Subcutaneous abdominal adipose tissue (tissue), 5 donors: Measurements from ENCODE around the gene GRXCR2.

Source experiments
- H3K27ac ChIP-seq: one replicate; pipeline ENCODE4 v1.7.0; 2013; ENCODE audit warnings: low read depth, mild to moderate bottlenecking, inconsistent platforms, low read length, moderate library complexity
- H3K27me3 ChIP-seq, 5 donors: one replicate each; pipeline ENCODE4 v1.7.0; 2013; ENCODE audit warnings: low read length in 5 of 5, inconsistent platforms in 1 of 5; ENCODE audit not compliant: control insufficient read depth in 5 of 5, insufficient read depth in 4 of 5
- H3K36me3 ChIP-seq, 5 donors: one replicate each; pipeline ENCODE4 v1.7.0; 2013; ENCODE audit warnings: low read length in 5 of 5; ENCODE audit not compliant: control insufficient read depth in 5 of 5, insufficient read depth in 5 of 5
- H3K4me1 ChIP-seq, 5 donors: one replicate each; pipeline ENCODE4 v1.7.0; 2013; ENCODE audit warnings: low read length in 5 of 5, mild to moderate bottlenecking in 3 of 5, moderate library complexity in 1 of 5; ENCODE audit not compliant: control insufficient read depth in 5 of 5, insufficient read depth in 5 of 5
- H3K4me3 ChIP-seq, 5 donors: one replicate each; pipeline ENCODE4 v1.7.0; 2013; ENCODE audit warnings: low read length in 5 of 5, low read depth in 1 of 5
- H3K9ac ChIP-seq, 5 donors: one replicate each; pipeline ENCODE4 v1.7.0; 2013; ENCODE audit warnings: low read length in 5 of 5, mild to moderate bottlenecking in 4 of 5, moderate library complexity in 3 of 5
- H3K9me3 ChIP-seq, 5 donors: one replicate each; pipeline ENCODE4 v1.7.0; 2013; ENCODE audit warnings: low read length in 5 of 5; ENCODE audit not compliant: control insufficient read depth in 5 of 5
- donor health status: healthy.
- donor health status: healthy.
- donor health status: healthy.
- donor health status: healthy.
- donor health status: healthy.

The GRXCR2 gene

GRCh38 chr5:145872914-145873313 lies at the start of gene GRXCR2:
GRXCR2 (minus strand) TSS chr5:145873014; CDS start chr5:145872968, 46 bp downstream.
- H3K27ac ChIP-seq = no peak within 1 kb of the TSS
- H3K27me3 ChIP-seq = no peaks in the 10 kb centered on the region
- H3K9ac ChIP-seq = no peak within 1 kb of the TSS

GRCh38 chr5:145922059-145922458 lies 49.2 kb upstream of the GRXCR2 start:
- Histone ChIP-seq H3K9me3 (no peaks in the 10 kb centered on the region), H3K9ac (no peak overlapping the region), H3K36me3 (no peaks in the 10 kb centered on the region), H3K27ac (no peak overlapping the region), H3K27me3 (no peaks in the 10 kb centered on the region), H3K4me1 (peaks cover 0 to 16% (median 12%) of the 10 kb centered on the region in 5 donors), H3K4me3 (no peak overlapping the region)

More at GRCh38 chr5:145872914-145873313, at the start of gene GRXCR2:
- no peak within 1 kb of the TSS for H3K4me3 ChIP-seq
- H3K4me1 ChIP-seq = no peaks in the 10 kb centered on the region
- H3K9me3 ChIP-seq = no peaks in the 10 kb centered on the region
- H3K36me3 ChIP-seq = no peaks in the 10 kb centered on the region

GRCh38 chr5:145921211-145921610 lies 48.4 kb upstream of the GRXCR2 start:
- no peak overlapping the region for H3K4me3 ChIP-seq
- no peak overlapping the region for H3K9ac ChIP-seq
- peaks cover 0 to 16% (median 12%) of the 10 kb centered on the region in 5 donors for H3K4me1 ChIP-seq
- no peaks in the 10 kb centered on the region for H3K27me3 ChIP-seq
- no peaks in the 10 kb centered on the region for H3K36me3 ChIP-seq
- H3K9me3 ChIP-seq = no peaks in the 10 kb centered on the region
- H3K27ac ChIP-seq = no peak overlapping the region

GRCh38 chr5:145920542-145921210 lies 47.9 kb upstream of the GRXCR2 start:
- no peaks in the 10 kb centered on the region for H3K36me3 ChIP-seq
- no peaks in the 10 kb centered on the region for H3K27me3 ChIP-seq
- no peak overlapping the region for H3K27ac ChIP-seq
- H3K9me3 ChIP-seq = no peaks in the 10 kb centered on the region
- H3K9ac ChIP-seq = no peak overlapping the region
- peaks cover 0 to 12% (median 8%) of the 10 kb centered on the region in 5 donors for H3K4me1 ChIP-seq
- H3K4me3 ChIP-seq = no peak overlapping the region

- Histone ChIP-seq H3K36me3 (no peaks in the 10 kb centered on the region), H3K9me3 (no peaks in the 10 kb centered on the region), H3K4me1 (peaks cover 0 to 3% (median 0%) of the 10 kb centered on the region in 5 donors), H3K27me3 (no peaks in the 10 kb centered on the region), H3K27ac (no peak overlapping the region), H3K4me3 (no peak overlapping the region), H3K9ac (no peak overlapping the region)
These were observed 46.6 kb upstream of the GRXCR2 start for GRCh38 chr5:145919413-145919812.

GRCh38 chr5:145918397-145918796 lies 45.6 kb upstream of the GRXCR2 start:
- no peaks in the 10 kb centered on the region for H3K9me3 ChIP-seq

GRCh38 chr5:145917288-145917687 lies 44.5 kb upstream of the GRXCR2 start:
- H3K4me1 ChIP-seq = peaks cover 0 to 3% (median 0%) of the 10 kb centered on the region in 5 donors

More at GRCh38 chr5:145918397-145918796, 45.6 kb upstream of the GRXCR2 start:
- Histone ChIP-seq H3K27me3 (no peaks in the 10 kb centered on the region), H3K36me3 (no peaks in the 10 kb centered on the region), H3K4me3 (no peak overlapping the region), H3K27ac (no peak overlapping the region), H3K9ac (no peak overlapping the region), H3K4me1 (peaks cover 0 to 3% (median 0%) of the 10 kb centered on the region in 5 donors)

GRCh38 chr5:145915970-145916638 lies 43.3 kb upstream of the GRXCR2 start:
- Histone ChIP-seq H3K9ac (no peak overlapping the region), H3K4me1 (no peaks in the 10 kb centered on the region), H3K27ac (no peak overlapping the region), H3K9me3 (no peaks in the 10 kb centered on the region), H3K27me3 (peaks cover 0 to 4% (median 0%) of the 10 kb centered on the region in 5 donors), H3K4me3 (no peak overlapping the region), H3K36me3 (no peaks in the 10 kb centered on the region)

More at GRCh38 chr5:145917288-145917687, 44.5 kb upstream of the GRXCR2 start:
- no peak overlapping the region for H3K4me3 ChIP-seq
- no peaks in the 10 kb centered on the region for H3K9me3 ChIP-seq
- H3K9ac ChIP-seq = no peak overlapping the region
- no peak overlapping the region for H3K27ac ChIP-seq
- peaks cover 0 to 3% (median 0%) of the 10 kb centered on the region in 5 donors for H3K27me3 ChIP-seq
- no peaks in the 10 kb centered on the region for H3K36me3 ChIP-seq

GRCh38 chr5:145913701-145914100 lies 40.9 kb upstream of the GRXCR2 start:
- peaks cover 0 to 4% (median 0%) of the 10 kb centered on the region in 5 donors for H3K27me3 ChIP-seq
- no peaks in the 10 kb centered on the region for H3K9me3 ChIP-seq
- H3K27ac ChIP-seq = no peak overlapping the region
- no peak overlapping the region for H3K9ac ChIP-seq
- H3K4me3 ChIP-seq = no peak overlapping the region
- no peaks in the 10 kb centered on the region for H3K36me3 ChIP-seq
- H3K4me1 ChIP-seq = peaks cover 0 to 1% (median 0%) of the 10 kb centered on the region in 5 donors

- H3K36me3 ChIP-seq = no peaks in the 10 kb centered on the region
- H3K4me3 ChIP-seq = no peak overlapping the region
- no peak overlapping the region for H3K27ac ChIP-seq
- H3K9me3 ChIP-seq = no peaks in the 10 kb centered on the region
- H3K27me3 ChIP-seq = peaks cover 0 to 4% (median 0%) of the 10 kb centered on the region in 5 donors
- peaks cover 0 to 4% (median 0%) of the 10 kb centered on the region in 5 donors for H3K4me1 ChIP-seq
- no peak overlapping the region for H3K9ac ChIP-seq
These were observed 39.8 kb upstream of the GRXCR2 start for GRCh38 chr5:145912594-145912993.
